HEK293 (cell line): ENCODE measurements around the gene PRELID2.
"Not testable (repeated sequence)": the region's sequence is repeated elsewhere in the genome, so short reads cannot be mapped to it uniquely, and the experiment has no call there.

Experiments
- CTCF ChIA-PET: fragments of 350-600 bp; formaldehyde crosslinking; extraction: SDS; loops from one replicate; lab custom pipeline; 2021; ENCODE audit warnings: antibody characterized with exemption; lab: Yijun Ruan, JAX
- POLR2A ChIA-PET: fragments of 300-600 bp; formaldehyde crosslinking; extraction: SDS; loops from one replicate; lab custom pipeline; 2020; ENCODE audit warnings: antibody characterized with exemption, inconsistent platforms; lab: Yijun Ruan, JAX
- H3K27ac ChIP-seq: fragments of 200-500 bp; sonication (Bioruptor generic); 2 replicates; pipeline ENCODE4 v1.5.1; 2014; ENCODE audit warnings: low read depth, low read length, control low read depth, inconsistent platforms; ENCODE audit errors: extremely low read depth
- H3K36me3 ChIP-seq, 2 experiments: fragments of 200-500 bp in 1 of 2; sonication (Bioruptor generic) in 1 of 2; 1 replicate in 1 of 2; 2 replicates in 1 of 2; pipeline ENCODE4 v1.5.1; 2014 to 2017; ENCODE audit warnings: inconsistent platforms in 2 of 2, low read length in 2 of 2; ENCODE audit not compliant: control insufficient read depth in 2 of 2, insufficient read depth in 1 of 2
- H3K4me1 ChIP-seq: fragments of 200-500 bp; sonication (Bioruptor generic); 2 replicates; pipeline ENCODE4 v1.5.1; 2014; ENCODE audit warnings: mild to moderate bottlenecking, low read length, inconsistent platforms; ENCODE audit not compliant: control insufficient read depth, insufficient read depth
- H3K4me3 ChIP-seq: 2 replicates; pipeline ENCODE4 v1.5.1; 2011; ENCODE audit warnings: low read depth, mild to moderate bottlenecking, control low read depth, low read length, moderate library complexity
- H3K9me3 ChIP-seq: fragments of 200-500 bp; sonication (Bioruptor generic); 2 replicates; pipeline ENCODE4 v1.5.1; 2014; ENCODE audit warnings: low read depth, low read length, inconsistent platforms; ENCODE audit not compliant: control insufficient read depth, insufficient read depth
- MEIS1 ChIP-seq: sonication (generic); formaldehyde crosslinking; IDR thresholded peaks from 2 replicates; pipeline ENCODE4 v1.8.1; 2022; ENCODE audit warnings: missing genetic modification reagents, mild to moderate bottlenecking, borderline replicate concordance
- PATZ1 ChIP-seq: fragments of 450-650 bp; formaldehyde crosslinking; IDR thresholded peaks from 2 replicates; pipeline ENCODE4 v1.5.1; 2016; ENCODE audit warnings: missing biosample characterization, missing genetic modification characterization
- PRDM10 ChIP-seq: fragments of 450-650 bp; formaldehyde crosslinking; IDR thresholded peaks from 2 replicates; pipeline ENCODE4 v1.5.1; 2016; ENCODE audit warnings: missing biosample characterization, missing genetic modification characterization
- SETDB1 ChIP-seq: IDR thresholded peaks from one replicate; pipeline ENCODE4 v1.6.1; 2017; ENCODE audit warnings: mild to moderate bottlenecking, low read length, moderate library complexity, mixed read lengths; ENCODE audit not compliant: insufficient read length
- TCF7L2 ChIP-seq: IDR thresholded peaks from 2 replicates; pipeline ENCODE4 v1.6.1; 2011; ENCODE audit warnings: low read depth, mild to moderate bottlenecking, inconsistent platforms, low read length, moderate library complexity, borderline replicate concordance
- ZBTB20 ChIP-seq: fragments of 450-650 bp; formaldehyde crosslinking; IDR thresholded peaks from 2 replicates; pipeline ENCODE4 v1.5.1; 2016; ENCODE audit warnings: missing biosample characterization, missing genetic modification characterization
- ZFP37 ChIP-seq: fragments of 450-650 bp; formaldehyde crosslinking; IDR thresholded peaks from 2 replicates; pipeline ENCODE4 v1.5.1; 2016; ENCODE audit warnings: missing biosample characterization, missing genetic modification characterization
- ZNF121 ChIP-seq: fragments of 450-650 bp; formaldehyde crosslinking; IDR thresholded peaks from 2 replicates; pipeline ENCODE4 v1.5.1; 2016; ENCODE audit warnings: missing biosample characterization, missing genetic modification characterization
- ZNF133 ChIP-seq: fragments of 450-650 bp; formaldehyde crosslinking; IDR thresholded peaks from 2 replicates; pipeline ENCODE4 v1.5.1; 2016; ENCODE audit warnings: missing biosample characterization, missing genetic modification characterization
- ZNF155 ChIP-seq: fragments of 450-650 bp; formaldehyde crosslinking; IDR thresholded peaks from 2 replicates; pipeline ENCODE4 v1.5.1; 2016; ENCODE audit warnings: missing biosample characterization, missing genetic modification characterization
- ZNF19 ChIP-seq: fragments of 450-650 bp; formaldehyde crosslinking; IDR thresholded peaks from 2 replicates; pipeline ENCODE4; 2016; ENCODE audit warnings: missing biosample characterization, missing genetic modification characterization, low read depth
- ZNF23 ChIP-seq: fragments of 450-650 bp; formaldehyde crosslinking; IDR thresholded peaks from 2 replicates; pipeline ENCODE4 v1.5.1; 2016; ENCODE audit warnings: missing biosample characterization, missing genetic modification characterization, borderline replicate concordance
- ZNF423 ChIP-seq: fragments of 450-650 bp; formaldehyde crosslinking; IDR thresholded peaks from 2 replicates; pipeline ENCODE4 v1.5.1; 2016; ENCODE audit warnings: missing biosample characterization, missing genetic modification characterization
- ZNF518A ChIP-seq: fragments of 450-650 bp; formaldehyde crosslinking; conservative IDR thresholded peaks from 2 replicates; pipeline ENCODE4 v1.5.1; 2016; ENCODE audit warnings: low read depth, missing biosample characterization, missing genetic modification characterization
- ZNF580 ChIP-seq: fragments of 450-650 bp; formaldehyde crosslinking; IDR thresholded peaks from 2 replicates; pipeline ENCODE4 v1.5.1; 2016; ENCODE audit warnings: missing biosample characterization, missing genetic modification characterization
- ZNF777 ChIP-seq: fragments of 450-650 bp; formaldehyde crosslinking; IDR thresholded peaks from 2 replicates; pipeline ENCODE4 v1.5.1; 2017; ENCODE audit warnings: missing biosample characterization, missing genetic modification characterization, borderline replicate concordance
- ZNF785 ChIP-seq: fragments of 450-650 bp; formaldehyde crosslinking; IDR thresholded peaks from 2 replicates; pipeline ENCODE4 v1.5.1; 2016; ENCODE audit warnings: missing biosample characterization, missing genetic modification characterization

PRELID2 gene

GRCh38 chr5:145867806-145868205, 32.7 kb upstream of the PRELID2 start (continued):
- TF ChIP-seq ZBTB20 (tag by site-specific recombination): no peak
- no peak for TF ChIP-seq ZNF423
- TF ChIP-seq ZNF133 (tag by site-specific recombination): no peak
- TF ChIP-seq ZNF121: no peak

- H3K9me3 ChIP-seq, H3K36me3 ChIP-seq, H3K4me3 ChIP-seq, H3K4me1 ChIP-seq, H3K27ac ChIP-seq, POLR2A ChIA-PET: not testable (repeated sequence)
- CTCF ChIA-PET: interaction anchor here (1.7 kb wide), 1 partner anchor 23 kb away, joined by 8 read pairs; no protein-coding TSS in a partner anchor
- TF ChIP-seq PRDM10: peak; percentile 18; the same call in 1 of the 2 replicates
- TF ChIP-seq SETDB1: peak; percentile 26
Observed at GRCh38 chr5:145864432-145864831, 29.3 kb upstream of the PRELID2 start.

GRCh38 chr5:145863003-145863402, 27.9 kb upstream of the PRELID2 start:
- H3K4me1 ChIP-seq: no peaks in the 10 kb centered on the region
- no peaks in the 10 kb centered on the region for H3K9me3 ChIP-seq
- POLR2A ChIA-PET: no interaction called here
- H3K36me3 ChIP-seq: no peaks in the 10 kb centered on the region
- H3K4me3 ChIP-seq: no peak overlapping the region
- no peak overlapping the region for H3K27ac ChIP-seq
- TF ChIP-seq ZNF19 (tag by site-specific recombination) (no peak), ZNF518A (no peak), ZNF155 (tag by site-specific recombination) (no peak), ZNF580 (tag by site-specific recombination) (no peak), ZNF785 (tag by site-specific recombination) (no peak), ZFP37 (no peak), ZNF23 (tag by site-specific recombination) (no peak), MEIS1 (no peak), ZNF777 (tag by site-specific recombination) (no peak), PATZ1 (tag by site-specific recombination) (no peak), TCF7L2 (no peak)
- CTCF ChIA-PET: interaction anchor here (0.6 to 1.1 kb wide), 4 partner anchors 12 to 188 kb away, joined by 3 to 4 read pairs (median 4); no protein-coding TSS in a partner anchor
